GM18873 (cell line): ENCODE measurements around the gene CEL.
"Not testable (repeated sequence)": the region's sequence is repeated elsewhere in the genome, so short reads cannot be mapped to it uniquely, and the experiment has no call there.

ENCODE experiments used
- ATAC-seq: cut with Tn5 transposase; IDR thresholded peaks from one replicate; pipeline ENCODE4 v1.9.1; 2021; ENCODE audit warnings: mild to moderate bottlenecking, moderate library complexity, moderate number of reproducible peaks; ENCODE audit not compliant: unreplicated experiment, low FRiP score

The CEL gene

GRCh38 chr9:133080786-133081779, 19.3 kb downstream of the CEL start:
- not testable (repeated sequence) for ATAC-seq

- not testable (repeated sequence) for ATAC-seq
These were observed 20.3 kb downstream of the CEL start for GRCh38 chr9:133081957-133082644.

GRCh38 chr9:133083688-133084087, 21.9 kb downstream of the CEL start:
- not testable (repeated sequence) for ATAC-seq

- ATAC-seq, result not testable (repeated sequence)
These were observed 24.6 kb downstream of the CEL start for GRCh38 chr9:133086212-133086860.

GRCh38 chr9:133086894-133087293, 25.1 kb downstream of the CEL start:
- no peak for ATAC-seq

GRCh38 chr9:133087429-133088145, 25.8 kb downstream of the CEL start:
- no peak for ATAC-seq

GRCh38 chr9:133088146-133088750, 26.5 kb downstream of the CEL start:
- no peak for ATAC-seq

GRCh38 chr9:133088756-133089155, 27.0 kb downstream of the CEL start:
- ATAC-seq, result no peak

- ATAC-seq, result no peak
These were observed 27.5 kb downstream of the CEL start for GRCh38 chr9:133089271-133089671.

- no peak for ATAC-seq
These were observed 28.4 kb downstream of the CEL start for GRCh38 chr9:133090187-133090586.

GRCh38 chr9:133090752-133091385, 29.1 kb downstream of the CEL start:
- ATAC-seq, result no peak

GRCh38 chr9:133094351-133094750, 32.6 kb downstream of the CEL start:
- not testable (repeated sequence) for ATAC-seq

- no peak for ATAC-seq
These were observed 33.1 kb downstream of the CEL start for GRCh38 chr9:133094842-133095393.

- ATAC-seq, result no peak
These were observed 36.4 kb downstream of the CEL start for GRCh38 chr9:133098104-133098754.

GRCh38 chr9:133098871-133099270, 37.1 kb downstream of the CEL start:
- ATAC-seq, result no peak

- ATAC-seq, result no peak
These were observed 38.1 kb downstream of the CEL start for GRCh38 chr9:133099726-133100505.

- ATAC-seq, result no peak
These were observed 39.0 kb downstream of the CEL start for GRCh38 chr9:133100506-133101355.
